ENCODE measurements around the gene C9orf153.

DNA sequence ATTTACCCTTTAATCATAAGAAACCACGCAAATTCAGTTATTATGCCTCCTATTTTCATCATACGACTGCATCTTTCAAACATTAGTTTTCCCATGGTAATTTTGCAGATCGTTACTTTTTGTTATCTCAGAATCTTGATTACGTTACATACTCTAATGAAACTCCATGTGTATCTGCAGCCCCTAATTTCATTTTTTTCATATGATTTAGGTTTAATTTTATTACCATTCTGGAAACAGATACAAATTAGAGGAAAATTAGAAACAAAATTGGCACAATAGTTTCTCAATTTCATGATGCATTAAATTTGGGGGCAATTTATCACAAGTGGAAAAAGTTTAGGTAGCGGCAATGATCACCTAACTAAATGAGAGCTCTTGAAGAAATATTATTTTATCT lies 52.3 kb downstream of the C9orf153 start:
- TF ChIP-seq EZH2 (IDR thresholded peaks at IDR 0.05; ENCODE audit: borderline replicate concordance) (no peak), EZH2phosphoT487 (IDR thresholded peaks at IDR 0.05; ENCODE audit: low read depth, severe bottlenecking, unreplicated experiment) (no peak)
- TF ChIP-seq, protein P1, sequence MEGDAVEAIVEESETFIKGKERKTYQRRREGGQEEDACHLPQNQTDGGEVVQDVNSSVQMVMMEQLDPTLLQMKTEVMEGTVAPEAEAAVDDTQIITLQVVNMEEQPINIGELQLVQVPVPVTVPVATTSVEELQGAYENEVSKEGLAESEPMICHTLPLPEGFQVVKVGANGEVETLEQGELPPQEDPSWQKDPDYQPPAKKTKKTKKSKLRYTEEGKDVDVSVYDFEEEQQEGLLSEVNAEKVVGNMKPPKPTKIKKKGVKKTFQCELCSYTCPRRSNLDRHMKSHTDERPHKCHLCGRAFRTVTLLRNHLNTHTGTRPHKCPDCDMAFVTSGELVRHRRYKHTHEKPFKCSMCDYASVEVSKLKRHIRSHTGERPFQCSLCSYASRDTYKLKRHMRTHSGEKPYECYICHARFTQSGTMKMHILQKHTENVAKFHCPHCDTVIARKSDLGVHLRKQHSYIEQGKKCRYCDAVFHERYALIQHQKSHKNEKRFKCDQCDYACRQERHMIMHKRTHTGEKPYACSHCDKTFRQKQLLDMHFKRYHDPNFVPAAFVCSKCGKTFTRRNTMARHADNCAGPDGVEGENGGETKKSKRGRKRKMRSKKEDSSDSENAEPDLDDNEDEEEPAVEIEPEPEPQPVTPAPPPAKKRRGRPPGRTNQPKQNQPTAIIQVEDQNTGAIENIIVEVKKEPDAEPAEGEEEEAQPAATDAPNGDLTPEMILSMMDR (IDR thresholded peaks at IDR 0.05; ENCODE audit: poor library complexity): no peak

Data from hepatocyte (in vitro differentiated cells).